ENCODE data around the gene SWI5. TPM values are rescaled to one million over a fixed set of nuclear protein-coding genes. Genes with fewer than 3 reads are reported as not detected.
A peak's percentile ranks its signal among the peaks of the same experiment; 100 is the strongest.

Gene SWI5
- total RNA-seq, 2 experiments from 2014 or later = 16.8 to 22.7 TPM

DNA sequence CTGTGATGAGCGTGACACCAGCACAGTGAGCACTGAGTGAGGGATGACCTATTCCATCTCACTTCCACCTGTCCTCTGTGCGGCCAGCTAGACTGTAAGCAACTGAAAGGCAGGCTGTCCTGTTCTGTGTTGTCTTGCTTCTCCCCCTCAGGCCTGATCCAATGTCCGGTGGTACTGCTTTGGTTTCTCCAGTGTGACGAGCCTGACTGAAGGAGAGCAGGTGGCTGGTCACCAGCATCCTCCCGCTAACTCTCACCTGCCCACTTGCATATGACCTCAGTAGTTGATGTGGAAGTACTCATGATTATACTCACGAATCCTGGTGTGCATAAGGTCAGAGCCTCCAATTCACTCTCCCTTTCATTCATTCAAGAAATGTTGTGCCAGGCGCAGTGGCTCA is 61.9 kb downstream of the SWI5 start:
- H3K27ac ChIP-seq (ENCODE audit: low read depth, low read length, poor library complexity, severe bottlenecking) = no peak overlapping the region
- ChIA-PET CTCF (ENCODE audit: unreplicated experiment) (no interaction called here), POLR2A (interaction anchor here (0.7 to 1.5 kb wide), 2 partner anchors 16 to 358 kb away, joined by 3 to 7 read pairs; no protein-coding TSS in a partner anchor)
- no peaks in the 10 kb centered on the region for H3K9me2 ChIP-seq (ENCODE audit: insufficient read depth, low read length)
- H3K36me3 ChIP-seq (ENCODE audit: insufficient read depth, low read length) = peaks cover 4% of the 10 kb centered on the region; the same call in 1 of the 2 replicates
- TF ChIP-seq, protein P1, sequence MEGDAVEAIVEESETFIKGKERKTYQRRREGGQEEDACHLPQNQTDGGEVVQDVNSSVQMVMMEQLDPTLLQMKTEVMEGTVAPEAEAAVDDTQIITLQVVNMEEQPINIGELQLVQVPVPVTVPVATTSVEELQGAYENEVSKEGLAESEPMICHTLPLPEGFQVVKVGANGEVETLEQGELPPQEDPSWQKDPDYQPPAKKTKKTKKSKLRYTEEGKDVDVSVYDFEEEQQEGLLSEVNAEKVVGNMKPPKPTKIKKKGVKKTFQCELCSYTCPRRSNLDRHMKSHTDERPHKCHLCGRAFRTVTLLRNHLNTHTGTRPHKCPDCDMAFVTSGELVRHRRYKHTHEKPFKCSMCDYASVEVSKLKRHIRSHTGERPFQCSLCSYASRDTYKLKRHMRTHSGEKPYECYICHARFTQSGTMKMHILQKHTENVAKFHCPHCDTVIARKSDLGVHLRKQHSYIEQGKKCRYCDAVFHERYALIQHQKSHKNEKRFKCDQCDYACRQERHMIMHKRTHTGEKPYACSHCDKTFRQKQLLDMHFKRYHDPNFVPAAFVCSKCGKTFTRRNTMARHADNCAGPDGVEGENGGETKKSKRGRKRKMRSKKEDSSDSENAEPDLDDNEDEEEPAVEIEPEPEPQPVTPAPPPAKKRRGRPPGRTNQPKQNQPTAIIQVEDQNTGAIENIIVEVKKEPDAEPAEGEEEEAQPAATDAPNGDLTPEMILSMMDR (conservative IDR thresholded peaks at IDR 0.05; ENCODE audit: low read length) = no peak
- no peak for TF ChIP-seq EZH2phosphoT487 (IDR thresholded peaks at IDR 0.05; ENCODE audit: borderline replicate concordance, low read depth, low read length)
- no peak for DNase-seq (ENCODE audit: low spot score)
- H3K4me1 ChIP-seq (ENCODE audit: insufficient read depth, low read length, poor library complexity, severe bottlenecking) = peaks cover 5% of the 10 kb centered on the region
- intact Hi-C loops (cut with micrococcal nuclease; ENCODE audit: unreplicated experiment) = no loop called here
- no peaks in the 10 kb centered on the region for H3K9me3 ChIP-seq (ENCODE audit: low read length)
- no peaks in the 10 kb centered on the region for H4K20me1 ChIP-seq (ENCODE audit: insufficient read depth, low read length)
- no peaks in the 10 kb centered on the region for H3K79me2 ChIP-seq (ENCODE audit: insufficient read depth, low read depth, low read length)
- H3K4me3 ChIP-seq (ENCODE audit: low read depth, low read length, poor library complexity, severe bottlenecking) = no peak overlapping the region
- H3K4me2 ChIP-seq (ENCODE audit: low read length) = no peak overlapping the region
- no TSS peak for BruUV-seq (replicated peaks)
- H2AFZ ChIP-seq (ENCODE audit: low read length) = no peak overlapping the region

Small RNAs within 50 kb of the gene (microRNA-seq; reads per million reads assigned to microRNA genes)
- gene MIR199B (ENCODE audit: borderline replicate concordance) (21.2 reads per million, percentile 30 among the genes with 10 or more reads in this experiment), gene MIR3154 (ENCODE audit: borderline replicate concordance) (not detected)

Small RNAs within 50 kb of the gene (small RNA-seq; reads per million reads assigned to genes)
- gene MIR199B = not detected
- not detected for gene MIR3154

Other genes starting within 250 kb of the SWI5 start
- 8.6 TPM in 2 replicates for gene NAIF1, start 209.0 kb upstream of the SWI5 start, total RNA-seq (2014; rRNA removed; shearing (Covaris generic))
- 14.8 and 14.9 TPM in 2 replicates for gene NAIF1, start 209.0 kb upstream of the SWI5 start, total RNA-seq (2022)
- gene SLC25A25, start 208.0 kb upstream of the SWI5 start, total RNA-seq (2014; rRNA removed; shearing (Covaris generic)) = 21.4 and 23.7 TPM in 2 replicates
- 17.6 and 20.2 TPM in 2 replicates for gene SLC25A25, start 208.0 kb upstream of the SWI5 start, total RNA-seq (2022)
- gene PTGES2, start 148.5 kb upstream of the SWI5 start, total RNA-seq (2014; rRNA removed; shearing (Covaris generic)) = 67.4 and 68.1 TPM in 2 replicates
- 59.2 and 76.3 TPM in 2 replicates for gene PTGES2, start 148.5 kb upstream of the SWI5 start, total RNA-seq (2022)
- not detected in 2 replicates for gene LCN2, start 126.8 kb upstream of the SWI5 start, total RNA-seq (2014; rRNA removed; shearing (Covaris generic))
- gene LCN2, start 126.8 kb upstream of the SWI5 start, total RNA-seq (2022) = not detected in 2 replicates
- gene BBLN, start 116.0 kb upstream of the SWI5 start, total RNA-seq (2014; rRNA removed; shearing (Covaris generic)) = 82.0 and 104 TPM in 2 replicates
- gene BBLN, start 116.0 kb upstream of the SWI5 start, total RNA-seq (2022) = 66.9 and 67.5 TPM in 2 replicates
- 45.4 and 47.7 TPM in 2 replicates for gene CIZ1, start 84.7 kb upstream of the SWI5 start, total RNA-seq (2014; rRNA removed; shearing (Covaris generic))
- gene CIZ1, start 84.7 kb upstream of the SWI5 start, total RNA-seq (2022) = 121 and 142 TPM in 2 replicates
- 0.08 and 0.35 TPM in 2 replicates for gene DNM1, start 72.9 kb upstream of the SWI5 start, total RNA-seq (2014; rRNA removed; shearing (Covaris generic))
- gene DNM1, start 72.9 kb upstream of the SWI5 start, total RNA-seq (2022) = 0.98 and 1.8 TPM in 2 replicates
- gene GOLGA2, start 269 bp upstream of the SWI5 start, total RNA-seq (2014; rRNA removed; shearing (Covaris generic)) = 28.2 and 44.0 TPM in 2 replicates
- gene GOLGA2, start 269 bp upstream of the SWI5 start, total RNA-seq (2022) = 58.2 and 70.6 TPM in 2 replicates
- gene TRUB2, start 46.2 kb downstream of the SWI5 start, total RNA-seq (2014; rRNA removed; shearing (Covaris generic)) = 29.7 and 31.3 TPM in 2 replicates
- 22.9 and 30.3 TPM in 2 replicates for gene TRUB2, start 46.2 kb downstream of the SWI5 start, total RNA-seq (2022)
- gene COQ4, start 46.6 kb downstream of the SWI5 start, total RNA-seq (2014; rRNA removed; shearing (Covaris generic)) = 42.4 and 53.4 TPM in 2 replicates
- gene COQ4, start 46.6 kb downstream of the SWI5 start, total RNA-seq (2022) = 49.4 and 55.8 TPM in 2 replicates
- gene SLC27A4, start 64.3 kb downstream of the SWI5 start, total RNA-seq (2014; rRNA removed; shearing (Covaris generic)) = 12.3 and 14.2 TPM in 2 replicates
- 13.0 and 16.0 TPM in 2 replicates for gene SLC27A4, start 64.3 kb downstream of the SWI5 start, total RNA-seq (2022)
- gene URM1, start 95.1 kb downstream of the SWI5 start, total RNA-seq (2014; rRNA removed; shearing (Covaris generic)) = 42.3 and 58.5 TPM in 2 replicates
- gene URM1, start 95.1 kb downstream of the SWI5 start, total RNA-seq (2022) = 51.8 and 60.8 TPM in 2 replicates
- 3.0 and 3.5 TPM in 2 replicates for gene CERCAM, start 144.6 kb downstream of the SWI5 start, total RNA-seq (2014; rRNA removed; shearing (Covaris generic))
- 2.7 and 3.1 TPM in 2 replicates for gene CERCAM, start 144.6 kb downstream of the SWI5 start, total RNA-seq (2022)
- 84.4 and 94.3 TPM in 2 replicates for gene ODF2, start 179.7 kb downstream of the SWI5 start, total RNA-seq (2014; rRNA removed; shearing (Covaris generic))
- gene ODF2, start 179.7 kb downstream of the SWI5 start, total RNA-seq (2022) = 93.1 and 94.1 TPM in 2 replicates
- 30.8 and 34.8 TPM in 2 replicates for gene GLE1, start 228.4 kb downstream of the SWI5 start, total RNA-seq (2014; rRNA removed; shearing (Covaris generic))
- 43.4 and 45.2 TPM in 2 replicates for gene GLE1, start 228.4 kb downstream of the SWI5 start, total RNA-seq (2022)